Peyer's patch (tissue), 4 donors: Measurements from ENCODE around the gene AKAP17A.

Experiments
- POLR2A ChIP-seq, 2 donors: fragments of 450-650 bp; IDR thresholded peaks; one replicate each; pipeline ENCODE4 v1.5.1; 2017; ENCODE audit warnings: antibody characterized with exemption in 2 of 2, mild to moderate bottlenecking in 2 of 2, moderate library complexity in 2 of 2
- TF ChIP-seq, protein P1 (sequence below), 6 experiments: fragments of 450-650 bp in 4 of 6; fragments of 200-600 bp in 2 of 6; sonication (generic) in 1 of 6; IDR thresholded peaks; one replicate each; pipeline ENCODE4 v1.5.1; 2017 to 2019; ENCODE audit warnings: antibody characterized with exemption in 6 of 6, mild to moderate bottlenecking in 3 of 6, moderate library complexity in 1 of 6

DNA sequence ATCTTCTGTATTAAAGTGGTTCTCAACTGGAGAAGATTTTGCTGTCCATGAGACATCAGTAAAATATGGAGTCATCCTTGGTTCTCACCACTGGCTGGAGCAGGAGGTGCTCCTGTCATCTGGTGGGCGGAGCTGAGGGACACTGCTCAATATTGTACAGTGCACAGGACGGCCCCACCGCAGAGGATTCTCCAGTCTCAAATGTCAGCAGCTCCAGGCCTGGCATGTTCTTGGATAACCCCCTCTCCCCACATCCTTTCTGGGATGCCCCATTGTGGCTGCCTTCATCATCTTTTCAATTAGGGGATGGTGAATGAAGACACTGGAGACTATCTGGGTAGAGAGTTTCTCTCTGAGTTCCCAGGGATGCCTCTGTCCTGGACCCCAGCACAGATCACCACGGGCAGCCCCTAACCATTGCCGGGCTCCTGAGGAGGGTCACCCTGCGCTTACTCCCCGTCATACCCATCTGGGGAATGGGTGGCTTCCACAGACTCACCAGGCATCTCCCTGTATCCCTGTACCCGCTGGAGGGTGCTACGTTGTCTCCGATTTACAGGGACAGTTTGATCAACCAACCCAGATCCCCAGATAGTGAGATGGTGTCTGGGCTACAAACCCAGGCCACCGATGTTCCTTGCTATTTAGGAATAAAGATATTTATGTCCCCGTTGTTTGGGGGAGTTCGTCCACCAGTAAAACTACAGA, 32.5 kb upstream of the AKAP17A start:
- TF ChIP-seq, protein P1, sequence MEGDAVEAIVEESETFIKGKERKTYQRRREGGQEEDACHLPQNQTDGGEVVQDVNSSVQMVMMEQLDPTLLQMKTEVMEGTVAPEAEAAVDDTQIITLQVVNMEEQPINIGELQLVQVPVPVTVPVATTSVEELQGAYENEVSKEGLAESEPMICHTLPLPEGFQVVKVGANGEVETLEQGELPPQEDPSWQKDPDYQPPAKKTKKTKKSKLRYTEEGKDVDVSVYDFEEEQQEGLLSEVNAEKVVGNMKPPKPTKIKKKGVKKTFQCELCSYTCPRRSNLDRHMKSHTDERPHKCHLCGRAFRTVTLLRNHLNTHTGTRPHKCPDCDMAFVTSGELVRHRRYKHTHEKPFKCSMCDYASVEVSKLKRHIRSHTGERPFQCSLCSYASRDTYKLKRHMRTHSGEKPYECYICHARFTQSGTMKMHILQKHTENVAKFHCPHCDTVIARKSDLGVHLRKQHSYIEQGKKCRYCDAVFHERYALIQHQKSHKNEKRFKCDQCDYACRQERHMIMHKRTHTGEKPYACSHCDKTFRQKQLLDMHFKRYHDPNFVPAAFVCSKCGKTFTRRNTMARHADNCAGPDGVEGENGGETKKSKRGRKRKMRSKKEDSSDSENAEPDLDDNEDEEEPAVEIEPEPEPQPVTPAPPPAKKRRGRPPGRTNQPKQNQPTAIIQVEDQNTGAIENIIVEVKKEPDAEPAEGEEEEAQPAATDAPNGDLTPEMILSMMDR (IDR thresholded peaks at IDR 0.05): no peak
- no peak for TF ChIP-seq POLR2A (IDR thresholded peaks at IDR 0.05)
